ENCODE measurements around the gene IDH3A. TPM values are rescaled to one million over a fixed set of nuclear protein-coding genes. Genes with fewer than 3 reads are reported as not detected.

IDH3A gene
- total RNA-seq, 2 experiments from 2014 or later: 47.0 to 140 TPM

GRCh38 chr15:78112551-78112950 lies 36.6 kb upstream of the IDH3A start:
- BruUV-seq (replicated peaks): no TSS peak
- Histone ChIP-seq H3K9me2 (ENCODE audit: insufficient read depth, low read length) (no peaks in the 10 kb centered on the region), H3K4me1 (ENCODE audit: insufficient read depth, low read length, poor library complexity, severe bottlenecking) (peaks cover 5% of the 10 kb centered on the region), H3K9me3 (ENCODE audit: low read length) (no peaks in the 10 kb centered on the region), H3K36me3 (ENCODE audit: insufficient read depth, low read length) (no peaks in the 10 kb centered on the region), H4K20me1 (ENCODE audit: insufficient read depth, low read length) (no peaks in the 10 kb centered on the region), H3K4me2 (ENCODE audit: low read length) (no peak overlapping the region), H3K4me3 (ENCODE audit: low read depth, low read length, poor library complexity, severe bottlenecking) (no peak overlapping the region), H3K79me2 (ENCODE audit: insufficient read depth, low read depth, low read length) (no peaks in the 10 kb centered on the region), H2AFZ (ENCODE audit: low read length) (no peak overlapping the region), H3K27ac (ENCODE audit: low read depth, low read length, poor library complexity, severe bottlenecking) (no peak overlapping the region)
- POLR2A ChIA-PET: interaction anchor here (0.7 to 1.2 kb wide), 3 partner anchors 95 to 144 kb away, joined by 3 to 4 read pairs (median 3); no protein-coding TSS in a partner anchor
- DNase-seq (ENCODE audit: low spot score): no peak
- CTCF ChIA-PET (ENCODE audit: unreplicated experiment): interaction anchor here (1.8 kb wide), 1 partner anchor 112 kb away, joined by 5 read pairs; no protein-coding TSS in a partner anchor
- TF ChIP-seq, protein P1, sequence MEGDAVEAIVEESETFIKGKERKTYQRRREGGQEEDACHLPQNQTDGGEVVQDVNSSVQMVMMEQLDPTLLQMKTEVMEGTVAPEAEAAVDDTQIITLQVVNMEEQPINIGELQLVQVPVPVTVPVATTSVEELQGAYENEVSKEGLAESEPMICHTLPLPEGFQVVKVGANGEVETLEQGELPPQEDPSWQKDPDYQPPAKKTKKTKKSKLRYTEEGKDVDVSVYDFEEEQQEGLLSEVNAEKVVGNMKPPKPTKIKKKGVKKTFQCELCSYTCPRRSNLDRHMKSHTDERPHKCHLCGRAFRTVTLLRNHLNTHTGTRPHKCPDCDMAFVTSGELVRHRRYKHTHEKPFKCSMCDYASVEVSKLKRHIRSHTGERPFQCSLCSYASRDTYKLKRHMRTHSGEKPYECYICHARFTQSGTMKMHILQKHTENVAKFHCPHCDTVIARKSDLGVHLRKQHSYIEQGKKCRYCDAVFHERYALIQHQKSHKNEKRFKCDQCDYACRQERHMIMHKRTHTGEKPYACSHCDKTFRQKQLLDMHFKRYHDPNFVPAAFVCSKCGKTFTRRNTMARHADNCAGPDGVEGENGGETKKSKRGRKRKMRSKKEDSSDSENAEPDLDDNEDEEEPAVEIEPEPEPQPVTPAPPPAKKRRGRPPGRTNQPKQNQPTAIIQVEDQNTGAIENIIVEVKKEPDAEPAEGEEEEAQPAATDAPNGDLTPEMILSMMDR (conservative IDR thresholded peaks at IDR 0.05; ENCODE audit: low read length): no peak
- TF ChIP-seq EZH2phosphoT487 (IDR thresholded peaks at IDR 0.05; ENCODE audit: borderline replicate concordance, low read depth, low read length): no peak
- intact Hi-C loops (cut with micrococcal nuclease; ENCODE audit: unreplicated experiment): loop anchor here (5.0 kb wide), 2 partner anchors 310 to 595 kb away; no protein-coding TSS in a partner anchor

DNA sequence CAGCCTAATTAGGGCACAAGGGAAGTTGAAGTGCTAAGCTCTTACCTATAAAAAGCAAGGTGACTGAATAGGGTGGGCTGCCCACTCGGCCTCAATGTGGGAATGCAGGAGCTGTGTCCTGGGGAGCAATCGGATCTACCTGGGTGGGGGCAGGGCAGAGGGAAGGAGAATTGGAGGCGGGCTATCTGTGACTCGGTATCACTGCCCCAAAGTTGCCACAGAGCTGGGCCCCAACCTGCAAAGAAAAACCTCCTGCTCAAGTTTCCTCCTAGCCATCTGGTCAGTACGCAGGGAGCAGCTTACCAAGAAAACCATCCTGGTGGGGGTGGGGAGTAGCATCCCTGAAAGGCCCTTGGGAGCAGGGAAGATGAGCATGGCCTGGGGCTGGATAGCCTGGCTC lies 28.6 kb upstream of the IDH3A start:
- H3K9me3 ChIP-seq (ENCODE audit: low read length): no peaks in the 10 kb centered on the region
- intact Hi-C loops (cut with micrococcal nuclease; ENCODE audit: unreplicated experiment): no loop called here
- H3K36me3 ChIP-seq (ENCODE audit: insufficient read depth, low read length): no peaks in the 10 kb centered on the region
- TF ChIP-seq EZH2phosphoT487 (IDR thresholded peaks at IDR 0.05; ENCODE audit: borderline replicate concordance, low read depth, low read length): no peak
- TF ChIP-seq, protein P1 (conservative IDR thresholded peaks at IDR 0.05; ENCODE audit: low read length): no peak
- no peak overlapping the region for H3K4me2 ChIP-seq (ENCODE audit: low read length)
- H3K9me2 ChIP-seq (ENCODE audit: insufficient read depth, low read length): no peaks in the 10 kb centered on the region
- no peak overlapping the region for H2AFZ ChIP-seq (ENCODE audit: low read length)
- POLR2A ChIA-PET: no interaction called here
- no peaks in the 10 kb centered on the region for H3K4me1 ChIP-seq (ENCODE audit: insufficient read depth, low read length, poor library complexity, severe bottlenecking)
- CTCF ChIA-PET (ENCODE audit: unreplicated experiment): no interaction called here
- no peaks in the 10 kb centered on the region for H3K79me2 ChIP-seq (ENCODE audit: insufficient read depth, low read depth, low read length)
- no peak overlapping the region for H3K27ac ChIP-seq (ENCODE audit: low read depth, low read length, poor library complexity, severe bottlenecking)
- no peaks in the 10 kb centered on the region for H4K20me1 ChIP-seq (ENCODE audit: insufficient read depth, low read length)
- BruUV-seq (replicated peaks): no TSS peak
- DNase-seq (ENCODE audit: low spot score): no peak
- no peak overlapping the region for H3K4me3 ChIP-seq (ENCODE audit: low read depth, low read length, poor library complexity, severe bottlenecking)

DNA sequence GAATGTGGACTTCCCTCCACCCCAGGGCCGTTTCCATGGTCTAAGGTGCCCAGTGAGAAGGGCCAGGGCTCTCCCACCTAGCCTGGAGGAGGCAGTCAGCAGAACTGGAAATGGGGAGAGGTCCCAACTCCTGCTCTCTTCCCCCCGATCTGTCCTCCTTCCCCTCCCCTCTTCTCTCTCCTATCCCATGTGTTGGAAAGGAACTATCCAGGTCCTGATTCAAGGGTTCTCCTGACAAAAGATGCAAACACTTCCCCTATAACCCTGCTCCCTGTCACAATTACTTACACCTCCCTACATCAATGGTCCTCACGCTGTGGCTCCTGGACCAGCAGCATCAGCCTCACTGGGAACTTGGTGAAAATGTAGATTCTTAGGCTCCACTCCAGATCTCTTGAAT lies 23.9 kb upstream of the IDH3A start:
- Histone ChIP-seq H4K20me1 (ENCODE audit: insufficient read depth, low read length) (no peaks in the 10 kb centered on the region), H3K4me1 (ENCODE audit: insufficient read depth, low read length, poor library complexity, severe bottlenecking) (no peaks in the 10 kb centered on the region), H2AFZ (ENCODE audit: low read length) (no peak overlapping the region), H3K4me3 (ENCODE audit: low read depth, low read length, poor library complexity, severe bottlenecking) (no peak overlapping the region), H3K79me2 (ENCODE audit: insufficient read depth, low read depth, low read length) (no peaks in the 10 kb centered on the region), H3K27ac (ENCODE audit: low read depth, low read length, poor library complexity, severe bottlenecking) (no peak overlapping the region), H3K9me3 (ENCODE audit: low read length) (no peaks in the 10 kb centered on the region), H3K36me3 (ENCODE audit: insufficient read depth, low read length) (no peaks in the 10 kb centered on the region), H3K4me2 (ENCODE audit: low read length) (no peak overlapping the region), H3K9me2 (ENCODE audit: insufficient read depth, low read length) (no peaks in the 10 kb centered on the region)
- intact Hi-C loops (cut with micrococcal nuclease; ENCODE audit: unreplicated experiment): no loop called here
- no peak for TF ChIP-seq EZH2phosphoT487 (IDR thresholded peaks at IDR 0.05; ENCODE audit: borderline replicate concordance, low read depth, low read length)
- TF ChIP-seq, protein P1 (conservative IDR thresholded peaks at IDR 0.05; ENCODE audit: low read length): no peak
- ChIA-PET CTCF (ENCODE audit: unreplicated experiment) (no interaction called here), POLR2A (interaction anchor here (0.5 kb wide), 1 partner anchor 405 kb away, joined by 3 read pairs; no protein-coding TSS in a partner anchor)
- DNase-seq (ENCODE audit: low spot score): no peak
- no TSS peak for BruUV-seq (replicated peaks)
